ENCODE data around the gene COL6A1.
"Not testable (repeated sequence)": the region's sequence is repeated elsewhere in the genome, so short reads cannot be mapped to it uniquely, and the experiment has no call there.

Gene COL6A1

GRCh38 chr21:45947296-45947695 lies 34.3 kb upstream of the COL6A1 start:
- no peak for DNase-seq (ENCODE audit: low spot score)

DNA sequence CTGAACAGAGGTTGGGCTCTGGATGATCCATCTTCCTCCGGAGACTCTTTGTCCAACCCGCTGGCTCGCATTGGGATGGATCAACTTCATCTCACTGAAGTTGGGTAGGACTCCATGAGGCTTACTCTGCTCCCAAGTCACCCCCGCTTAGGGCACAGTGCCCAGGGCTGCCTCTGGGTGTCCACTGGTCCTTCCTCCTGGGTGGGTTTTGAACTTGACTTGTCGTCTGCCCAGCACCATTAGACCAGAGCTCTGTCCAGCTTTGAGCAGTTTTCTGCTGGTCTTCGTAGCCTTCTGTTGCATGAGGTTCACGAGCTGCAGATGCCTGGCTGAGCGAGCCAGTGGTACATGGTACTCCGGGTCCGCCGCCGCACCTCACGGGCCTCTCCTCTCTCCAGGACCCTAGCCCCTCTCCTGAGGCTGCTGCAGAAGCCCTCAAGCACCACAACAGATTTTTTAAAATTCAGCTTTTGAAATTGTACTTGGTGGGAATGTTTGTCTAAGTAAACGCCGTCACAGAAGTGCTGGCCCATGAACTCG lies 33.8 kb upstream of the COL6A1 start:
- no peak for DNase-seq (ENCODE audit: low spot score)

DNA sequence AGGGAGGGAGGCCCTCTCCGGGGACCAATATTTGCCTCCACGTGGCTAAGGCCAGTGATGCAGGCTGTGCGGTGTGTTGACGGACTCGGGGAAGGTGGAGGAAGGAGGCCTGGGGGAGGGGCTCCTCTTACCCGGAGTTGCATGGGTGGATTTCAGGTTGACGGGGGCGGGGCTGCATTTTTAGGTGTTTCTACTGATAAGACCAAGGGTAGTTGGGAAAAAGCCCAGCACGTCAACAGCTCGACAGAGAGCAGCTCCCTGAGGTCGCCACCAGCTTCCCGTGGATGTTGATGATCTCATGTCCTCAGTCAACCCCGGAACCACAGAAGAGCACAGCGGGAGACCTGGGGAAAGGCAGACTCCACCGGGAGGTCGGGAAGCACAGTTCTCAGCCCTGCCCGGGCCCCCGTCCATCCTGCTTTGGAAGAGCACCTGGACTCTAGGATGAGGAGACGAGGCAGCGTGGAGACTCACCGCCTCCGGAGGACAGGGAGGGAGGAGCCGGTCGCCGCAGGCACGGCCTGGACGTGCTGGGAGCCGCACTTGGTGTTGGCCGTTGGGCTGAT lies 32.9 kb upstream of the COL6A1 start:
- DNase-seq (ENCODE audit: low spot score), result no peak

- no peak for DNase-seq (ENCODE audit: low spot score)
Measured at GRCh38 chr21:45949928-45950739, 31.4 kb upstream of the COL6A1 start.

GRCh38 chr21:45950740-45951515 lies 30.6 kb upstream of the COL6A1 start:
- DNase-seq (ENCODE audit: low spot score), result peak; percentile 68

GRCh38 chr21:45951676-45952075 lies 29.9 kb upstream of the COL6A1 start:
- DNase-seq (ENCODE audit: low spot score), result no peak

GRCh38 chr21:45952527-45952926 lies 29.0 kb upstream of the COL6A1 start:
- DNase-seq (ENCODE audit: low spot score), result not testable (repeated sequence)

GRCh38 chr21:45952974-45953373 lies 28.6 kb upstream of the COL6A1 start:
- no peak for DNase-seq (ENCODE audit: low spot score)

DNA sequence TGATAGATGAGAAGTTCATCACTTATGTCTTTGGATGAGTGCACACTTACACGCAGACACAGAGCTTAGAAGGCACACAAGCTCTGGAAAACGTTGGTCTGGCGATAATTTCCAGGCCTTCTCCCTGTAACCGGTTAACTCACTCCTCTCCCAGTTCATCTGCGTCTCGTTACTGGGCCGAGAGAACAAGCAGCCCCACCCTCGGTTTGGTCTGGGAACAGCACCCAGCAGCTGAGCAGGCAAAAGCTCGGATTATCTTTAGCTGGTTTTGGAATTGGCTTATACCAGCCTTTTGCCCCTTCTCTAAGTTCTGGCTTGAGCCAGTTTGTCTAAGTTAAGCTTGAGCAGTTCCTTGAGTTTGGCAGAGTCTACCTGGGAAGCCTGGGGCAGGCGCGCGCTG lies 27.3 kb upstream of the COL6A1 start:
- peak; percentile 64 for DNase-seq (ENCODE audit: low spot score)

DNA sequence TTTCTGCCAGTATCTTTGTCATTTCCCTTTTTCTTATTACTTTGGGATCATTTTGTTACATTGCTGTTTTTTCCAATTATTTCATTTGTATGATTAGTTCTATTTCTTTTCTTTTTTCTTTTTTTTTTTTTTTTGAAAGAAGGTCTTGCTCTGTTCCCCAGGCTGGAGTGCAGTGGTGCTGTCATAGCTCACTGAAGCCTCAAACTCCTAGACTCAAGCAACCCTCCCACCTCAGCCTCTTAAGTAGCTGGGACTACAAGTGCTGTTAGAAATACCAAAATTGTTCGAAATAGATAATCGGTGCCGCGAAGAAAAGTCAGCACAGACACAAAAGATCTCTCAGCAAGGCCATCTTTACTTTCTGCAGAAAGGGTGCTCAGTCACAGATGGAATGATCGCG lies 26.6 kb upstream of the COL6A1 start:
- DNase-seq (ENCODE audit: low spot score), result no peak

DNA sequence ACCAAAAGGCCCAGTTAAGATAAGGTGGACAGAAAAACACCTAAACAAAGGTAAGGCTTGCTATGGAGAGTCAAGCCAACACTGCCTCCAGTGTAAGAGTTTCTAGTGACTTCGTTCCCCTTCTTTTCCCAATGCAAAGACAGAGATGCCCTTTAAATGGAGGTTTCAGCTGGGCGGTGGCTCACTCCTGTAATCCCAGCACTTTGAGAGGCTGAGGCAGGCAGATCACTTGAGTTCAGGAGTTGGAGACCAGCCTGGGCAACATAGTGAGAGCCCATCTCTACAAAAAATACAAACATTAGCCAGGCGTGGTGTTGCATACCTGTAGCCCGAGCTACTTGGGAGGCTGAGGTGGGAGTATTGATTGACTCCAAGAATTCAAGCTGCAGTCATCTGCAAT lies 24.0 kb upstream of the COL6A1 start:
- no peak for DNase-seq (ENCODE audit: low spot score)

- DNase-seq (ENCODE audit: low spot score), result peak; percentile 82
Measured at GRCh38 chr21:45957981-45958600, 23.5 kb upstream of the COL6A1 start.

DNA sequence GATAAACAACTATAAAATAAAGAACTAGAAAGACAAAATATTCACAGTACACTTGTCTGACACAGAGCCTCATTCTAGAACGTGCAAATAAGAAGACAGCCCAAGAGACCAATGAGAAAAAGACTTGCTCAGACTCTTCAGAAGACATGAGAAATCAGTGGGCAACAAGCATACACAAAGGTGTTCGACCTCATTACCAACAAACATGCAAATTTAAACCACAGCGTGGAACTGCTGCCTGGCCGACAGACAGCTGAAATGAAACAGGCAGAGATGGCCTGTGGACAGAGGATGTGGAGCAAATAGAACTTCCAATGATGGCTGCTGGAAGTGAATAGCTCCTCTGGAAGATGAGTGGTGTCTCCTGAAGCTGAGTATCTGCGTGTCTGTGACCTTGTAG lies 22.4 kb upstream of the COL6A1 start:
- DNase-seq (ENCODE audit: low spot score), result no peak

- DNase-seq (ENCODE audit: low spot score), result no peak
Measured at GRCh38 chr21:45959779-45960390, 21.7 kb upstream of the COL6A1 start.

DNA sequence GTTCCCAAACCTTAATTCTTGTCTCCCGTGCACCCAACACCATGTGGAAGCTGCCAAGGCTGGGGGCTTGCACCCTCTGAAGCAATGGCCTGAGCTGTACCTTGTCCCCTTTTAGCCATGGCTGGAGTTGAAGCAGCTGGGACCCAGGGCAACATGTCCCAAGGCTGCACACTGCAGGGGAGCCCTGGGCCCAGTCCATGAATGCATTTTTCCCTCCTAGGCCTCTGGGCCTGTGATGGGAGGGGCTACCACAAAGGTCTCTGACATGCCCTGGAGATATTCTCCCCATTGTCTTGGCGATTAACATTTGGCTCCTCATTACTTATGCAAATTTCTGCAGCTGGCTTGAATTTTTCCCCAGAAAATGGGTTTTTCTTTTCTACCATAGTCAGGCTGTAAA lies 20.2 kb upstream of the COL6A1 start:
- not testable (repeated sequence) for DNase-seq (ENCODE audit: low spot score)

DNA sequence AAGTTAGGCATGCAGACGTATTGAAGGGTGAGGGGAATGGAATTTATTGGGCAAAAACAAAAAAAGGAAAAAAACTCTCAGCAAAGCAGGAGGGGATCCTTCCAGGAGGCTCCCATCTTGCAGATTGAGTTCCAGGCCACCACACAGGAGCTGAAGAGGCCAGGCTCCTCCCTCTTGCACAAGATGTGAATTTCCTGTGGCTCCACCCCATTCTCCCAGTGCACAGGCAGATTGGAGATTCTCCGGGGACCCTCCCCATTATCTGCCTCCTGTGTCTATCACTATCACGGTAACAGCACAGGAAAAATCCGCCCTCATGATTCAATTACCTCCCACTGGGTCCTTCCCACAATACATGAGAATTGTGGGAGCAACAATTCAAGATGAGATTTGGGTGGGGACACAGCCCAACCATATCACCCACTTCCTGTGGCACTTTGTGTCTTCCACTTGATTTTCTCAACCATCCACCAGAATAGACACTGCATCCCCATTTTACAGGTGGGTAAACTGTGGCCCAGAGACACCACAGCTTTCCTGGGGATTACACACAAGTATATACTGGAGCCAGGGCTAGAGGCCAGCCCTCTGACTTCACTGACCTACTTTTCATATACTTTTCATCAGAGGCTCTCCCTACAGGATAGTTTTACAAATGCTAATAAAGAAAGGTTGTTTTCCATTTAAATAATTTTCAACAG lies 18.9 kb upstream of the COL6A1 start:
- no peak for DNase-seq (ENCODE audit: low spot score)

DNA sequence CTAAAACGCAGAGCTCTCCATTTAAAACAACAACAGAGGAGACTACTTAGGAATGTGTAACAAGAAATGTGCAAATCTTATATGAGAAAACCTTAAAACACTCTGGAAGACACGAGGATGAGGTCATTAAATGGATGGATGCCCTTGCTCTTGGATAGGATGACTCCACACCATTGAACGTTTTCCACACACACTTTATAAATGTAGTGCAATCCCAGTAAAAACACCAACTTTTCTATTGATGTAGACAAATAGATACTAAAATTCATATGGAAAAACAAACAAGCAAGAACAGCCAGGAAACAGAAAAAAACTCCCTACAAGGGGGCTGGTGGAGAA lies 18.4 kb upstream of the COL6A1 start:
- no peak for DNase-seq (ENCODE audit: low spot score)

DNA sequence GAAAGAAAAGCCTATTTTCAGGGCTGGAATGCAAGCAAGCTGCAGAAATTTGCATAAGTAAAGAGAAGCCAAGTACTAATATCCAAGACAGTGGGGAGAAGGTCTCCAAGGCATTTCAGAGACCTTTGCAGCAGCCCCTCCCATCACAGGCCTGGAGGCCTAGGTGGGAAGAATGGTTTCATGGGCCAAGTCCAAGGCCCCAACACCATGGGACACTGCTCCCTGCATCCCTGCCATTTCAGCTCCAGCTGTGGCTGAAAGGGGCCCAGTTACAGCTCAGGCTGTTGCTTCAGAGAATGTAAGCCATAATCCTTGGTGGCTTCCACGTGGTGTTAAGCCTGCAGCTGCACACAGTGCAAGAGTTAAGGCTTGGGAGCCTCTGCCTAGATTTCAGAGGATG lies 16.9 kb upstream of the COL6A1 start:
- DNase-seq (ENCODE audit: low spot score), result no peak

DNA sequence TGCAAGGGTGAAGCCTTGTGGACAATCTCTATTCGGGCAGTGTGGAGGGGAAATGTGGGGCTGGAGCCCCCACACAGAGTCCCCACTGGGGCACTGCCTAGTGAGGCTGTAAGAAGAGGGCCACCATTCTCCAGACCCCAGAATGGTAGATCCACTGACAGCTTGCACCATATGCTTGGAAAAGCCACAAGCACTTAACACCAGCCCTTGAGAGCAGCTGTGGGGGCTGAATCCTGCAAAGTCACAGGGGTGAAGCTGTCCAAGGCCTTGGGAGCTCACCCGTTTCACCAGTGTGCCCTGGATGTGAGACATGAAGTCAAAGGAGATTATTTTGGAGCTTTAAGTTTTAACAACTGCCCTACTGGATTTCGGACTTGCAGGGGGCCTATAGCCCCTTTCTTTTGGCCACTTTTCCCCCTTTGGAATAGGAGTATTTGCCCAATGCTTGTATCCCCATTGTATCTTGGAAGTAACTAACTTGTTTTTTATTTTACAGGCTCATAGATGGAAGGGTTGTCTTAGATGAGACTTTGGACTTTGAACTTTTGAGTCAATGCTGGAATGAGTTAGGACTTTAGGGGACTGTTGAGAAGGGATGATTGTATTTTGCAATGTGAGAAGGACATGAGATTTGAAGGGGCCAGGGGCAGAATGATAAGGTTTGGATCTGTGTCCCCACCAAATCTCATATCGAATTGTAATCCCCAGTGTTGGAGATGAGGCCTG lies 16.3 kb upstream of the COL6A1 start:
- no peak for DNase-seq (ENCODE audit: low spot score)

GRCh38 chr21:45966791-45967394 lies 14.7 kb upstream of the COL6A1 start:
- no peak for DNase-seq (ENCODE audit: low spot score)
